HepG2 (cell line): Measurements from ENCODE around the gene JPH4. TPM values are rescaled to one million over a fixed set of nuclear protein-coding genes. Genes with fewer than 3 reads are reported as not detected.

Source experiments
- CREM ChIP-seq, 2 experiments: sonication (generic) in 1 of 2; formaldehyde crosslinking in 1 of 2; IDR thresholded peaks; 2 replicates each; pipeline versions ENCODE4 v1.4.0 to v1.6.1; 2016 to 2020; ENCODE audit warnings: antibody characterized with exemption in 1 of 2, mild to moderate bottlenecking in 1 of 2, missing genetic modification reagents in 1 of 2
- KLF12 ChIP-seq: sonication (generic); formaldehyde crosslinking; IDR thresholded peaks from 2 replicates; pipeline ENCODE4 v1.4.0; 2020; ENCODE audit warnings: missing genetic modification reagents, borderline replicate concordance
- NR1H2 ChIP-seq: sonication (generic); formaldehyde crosslinking; IDR thresholded peaks from 2 replicates; pipeline ENCODE4 v1.8.1; 2022; ENCODE audit warnings: low read depth, missing genetic modification reagents, borderline replicate concordance
- RBM22 ChIP-seq: fragments of 200-400 bp; formaldehyde crosslinking; optimal IDR thresholded peaks from 2 replicates; pipeline ENCODE3; 2017; ENCODE audit warnings: mild to moderate bottlenecking, low read length, moderate library complexity
- SRY ChIP-seq: sonication (generic); formaldehyde crosslinking; IDR thresholded peaks from 2 replicates; pipeline ENCODE4 v1.8.0; 2022; ENCODE audit warnings: mild to moderate bottlenecking, missing genetic modification reagents
- ZNF17 ChIP-seq: sonication (generic); formaldehyde crosslinking; IDR thresholded peaks from 2 replicates; pipeline ENCODE4 v1.5.0; 2020; ENCODE audit warnings: mild to moderate bottlenecking, missing genetic modification reagents
- ZNF281 ChIP-seq: sonication (generic); formaldehyde crosslinking; IDR thresholded peaks from 2 replicates; pipeline ENCODE4 v1.4.0; 2020; ENCODE audit warnings: missing genetic modification reagents, borderline replicate concordance
- ZNF407 ChIP-seq: sonication (generic); formaldehyde crosslinking; IDR thresholded peaks from one replicate; pipeline ENCODE4 v1.5.1; 2020; ENCODE audit warnings: mild to moderate bottlenecking, missing genetic modification reagents; ENCODE audit errors: not compliant biosample characterization
- ZNF674 ChIP-seq: sonication (generic); formaldehyde crosslinking; IDR thresholded peaks from 2 replicates; pipeline ENCODE4 v1.5.0; 2020; ENCODE audit warnings: low read depth, mild to moderate bottlenecking, missing genetic modification reagents
- ZXDC ChIP-seq: sonication (generic); formaldehyde crosslinking; IDR thresholded peaks from 2 replicates; pipeline ENCODE4 v1.5.0; 2020; ENCODE audit warnings: mild to moderate bottlenecking, missing genetic modification reagents
- polyA plus RNA-seq, 8 experiments: library from polyadenylated mRNA; depleted of rRNA in 3 of 8; stranded (reverse) in 7 of 8; unstranded in 1 of 8; fragments of >200 nt; fragmentation: Illumina TruSeq in 4 of 8; extraction: Trizol in 4 of 8; gene quantifications; 2 replicates each; pipeline versions ENCODE4 v1.2.1 to v1.2.3, GENCODE V29; 2011 to 2016; ENCODE audit warnings: low read depth in 4 of 8, missing spikeins in 1 of 8, mixed read lengths in 1 of 8; ENCODE audit not compliant: insufficient read depth in 1 of 8
- total RNA-seq, 5 experiments: library from RNA; depleted of rRNA; stranded (reverse); fragments of >200 nt; fragmentation: Illumina TruSeq; extraction: Trizol; gene quantifications; 2 replicates each; pipeline ENCODE4 v1.2.3, GENCODE V29; 2016; ENCODE audit warnings: low read depth in 1 of 5

Gene JPH4
- total and polyA plus RNA-seq, 2 of the 13 experiments (the other 11 are each of a cell fraction or from before 2014, with no cell fraction given), result 0.08 to 0.22 TPM

- no peak; the same call in 1 of the 2 replicates for TF ChIP-seq KLF12
- peak; percentile 59; the same call in 1 of the 2 replicates for TF ChIP-seq CREM (IDR thresholded peaks at IDR 0.05)
- no peak for TF ChIP-seq CREM (CRISPR knock-in tag; IDR thresholded peaks at IDR 0.05)
- TF ChIP-seq ZXDC (CRISPR knock-in tag), result no peak
- TF ChIP-seq NR1H2 (CRISPR knock-in tag), result no peak
- no peak for TF ChIP-seq ZNF674 (CRISPR knock-in tag)
- TF ChIP-seq ZNF281 (CRISPR knock-in tag), result peak; percentile 60; the same call in 1 of the 2 replicates
- peak; percentile 77; the same call in 1 of the 2 replicates for TF ChIP-seq SRY
- no peak for TF ChIP-seq ZNF407 (CRISPR knock-in tag)
- TF ChIP-seq ZNF17 (CRISPR knock-in tag), result no peak
- no peak for TF ChIP-seq RBM22
These were observed 31.7 kb upstream of the JPH4 start (continued) for GRCh38 chr14:23610090-23610814.
